ENCODE results near the gene ORM1. TPM values are rescaled to one million over a fixed set of nuclear protein-coding genes. Genes with fewer than 3 reads are reported as not detected.

Gene ORM1
- total RNA-seq, 2 experiments from 2014 or later: not detected

DNA sequence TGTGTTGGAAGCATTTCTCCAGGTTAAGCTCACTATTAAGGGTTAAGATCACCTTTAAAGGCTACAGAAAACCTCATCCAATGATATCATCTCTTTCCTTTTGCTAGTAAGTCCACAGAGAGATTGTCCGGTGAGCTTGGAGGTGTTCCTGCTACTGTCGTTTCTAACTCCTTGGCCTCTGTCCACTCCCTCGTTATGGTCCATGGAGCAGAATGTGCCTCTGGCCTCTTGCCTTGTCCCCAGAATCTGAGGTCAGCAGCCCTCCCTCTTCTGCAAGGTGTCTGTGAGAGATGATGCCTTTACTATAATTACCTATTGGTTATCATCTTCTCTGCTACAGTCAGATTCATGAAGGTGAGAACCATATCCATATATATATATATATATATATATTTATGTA lies 21.8 kb downstream of the ORM1 start:
- Mint-ChIP-seq H3K9me3 (no peaks in the 10 kb centered on the region), H3K27me3 (no peaks in the 10 kb centered on the region), H3K36me3 (peaks cover 79% of the 10 kb centered on the region), H3K27ac (peak overlapping the region; percentile 47), H3K4me1 (ENCODE audit: low read depth) (peaks cover 24% of the 10 kb centered on the region), H3K4me3 (no peak overlapping the region)
- intact Hi-C loops (cut with micrococcal nuclease): loop anchor here (10.0 kb wide), 1 partner anchor 140 kb away; no protein-coding TSS in a partner anchor
- ChIA-PET POLR2A (interaction anchor here (1.4 kb wide), 1 partner anchor 41 kb away, joined by 4 read pairs; no protein-coding TSS in a partner anchor), CTCF (interaction anchor here (1.0 to 1.7 kb wide), 3 partner anchors 53 to 309 kb away, joined by 3 to 6 read pairs (median 4); no protein-coding TSS in a partner anchor)
- no peak for DNase-seq

DNA sequence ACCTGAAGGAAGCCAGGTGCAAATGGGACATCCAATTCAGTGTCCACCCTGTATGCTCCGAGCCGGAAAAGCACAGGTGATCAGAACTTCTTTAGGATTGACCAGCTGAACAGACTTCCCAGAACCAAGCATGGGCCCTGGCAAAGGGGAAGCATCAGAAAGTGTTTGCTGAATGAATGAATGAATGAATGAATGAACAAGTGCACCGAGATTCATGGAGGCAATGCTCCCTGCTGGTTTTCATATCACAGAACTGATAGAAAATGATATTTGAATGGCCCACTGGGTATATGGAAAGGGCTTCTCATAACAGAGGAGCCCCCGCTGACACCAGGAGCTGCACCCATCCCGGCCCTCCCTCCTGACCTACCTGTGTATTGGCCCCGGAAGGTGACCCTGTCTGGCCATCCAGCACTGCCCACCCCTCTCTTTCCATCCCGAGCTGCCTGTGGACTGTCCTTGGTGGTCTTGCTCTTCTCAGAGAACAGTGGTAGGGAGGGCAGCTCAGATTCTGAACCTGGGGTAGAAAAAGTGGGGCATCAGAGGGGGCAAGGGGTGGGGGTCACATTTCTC lies 22.7 kb downstream of the ORM1 start:
- Mint-ChIP-seq H3K27ac (peak overlapping the region; percentile 62), H3K9me3 (no peaks in the 10 kb centered on the region), H3K36me3 (peaks cover 83% of the 10 kb centered on the region), H3K4me3 (no peak overlapping the region), H3K27me3 (no peaks in the 10 kb centered on the region), H3K4me1 (ENCODE audit: low read depth) (peaks cover 33% of the 10 kb centered on the region)
- POLR2A ChIA-PET: interaction anchor here (0.9 to 1.4 kb wide), 2 partner anchors 37 to 41 kb away, joined by 3 to 4 read pairs; no protein-coding TSS in a partner anchor
- CTCF ChIA-PET: interaction anchor here (1.7 kb wide), 1 partner anchor 308 kb away, joined by 6 read pairs; no protein-coding TSS in a partner anchor
- DNase-seq: no peak
- intact Hi-C loops (cut with micrococcal nuclease): loop anchor here (10.0 kb wide), 1 partner anchor 139 kb away; no protein-coding TSS in a partner anchor

GRCh38 chr9:114346146-114346545 lies 23.2 kb downstream of the ORM1 start:
- Mint-ChIP-seq H3K36me3 (peaks cover 85% of the 10 kb centered on the region), H3K9me3 (no peaks in the 10 kb centered on the region), H3K4me1 (ENCODE audit: low read depth) (peaks cover 38% of the 10 kb centered on the region), H3K27me3 (no peaks in the 10 kb centered on the region), H3K4me3 (no peak overlapping the region), H3K27ac (no peak overlapping the region)
- POLR2A ChIA-PET: interaction anchor here (0.9 kb wide), 1 partner anchor 36 kb away, joined by 3 read pairs; no protein-coding TSS in a partner anchor
- intact Hi-C loops (cut with micrococcal nuclease): loop anchor here (10.0 kb wide), 1 partner anchor 139 kb away; no protein-coding TSS in a partner anchor
- no peak for DNase-seq
- CTCF ChIA-PET: no interaction called here

DNA sequence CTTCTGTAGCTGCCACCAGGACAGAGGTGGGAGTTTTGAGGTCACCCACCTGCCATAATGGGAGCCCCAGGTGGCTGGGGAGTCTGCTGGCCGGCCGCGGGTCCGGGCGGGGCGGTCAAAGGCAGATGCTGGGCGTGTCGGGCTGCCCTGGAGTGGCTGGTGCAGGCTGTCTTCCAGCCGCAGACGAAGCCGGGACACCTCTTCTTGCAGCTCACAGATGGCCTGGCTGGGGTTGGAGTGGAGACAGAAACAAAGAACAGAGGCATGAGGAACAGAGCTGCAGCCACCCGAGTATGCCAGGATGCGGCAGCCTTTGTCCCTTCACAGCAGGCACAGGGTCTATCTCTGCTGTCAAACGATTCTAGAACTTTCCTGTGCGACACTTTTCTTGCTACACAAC lies 24.8 kb downstream of the ORM1 start:
- no peak for DNase-seq
- ChIA-PET POLR2A (interaction anchor here (1.2 to 2.2 kb wide), 2 partner anchors 9 to 38 kb away, joined by 3 to 7 read pairs; no protein-coding TSS in a partner anchor), CTCF (interaction anchor here (1.3 to 1.5 kb wide), 2 partner anchors 9 to 58 kb away, joined by 4 read pairs; no protein-coding TSS in a partner anchor)
- peak overlapping the region; percentile 100 for H3K27ac Mint-ChIP-seq
- H3K9me3 Mint-ChIP-seq: no peaks in the 10 kb centered on the region
- H3K4me3 Mint-ChIP-seq: no peak overlapping the region
- no peaks in the 10 kb centered on the region for H3K27me3 Mint-ChIP-seq
- intact Hi-C loops (cut with micrococcal nuclease): loop anchor here (10.0 kb wide), 1 partner anchor 137 kb away; no protein-coding TSS in a partner anchor
- H3K36me3 Mint-ChIP-seq: peaks cover 82% of the 10 kb centered on the region
- peaks cover 42% of the 10 kb centered on the region for H3K4me1 Mint-ChIP-seq (ENCODE audit: low read depth)

- POLR2A ChIA-PET: interaction anchor here (0.6 to 8.5 kb wide), 4 partner anchors 10 to 370 kb away, joined by 3 to 77 read pairs (median 5); partner anchors contain the start of gene AKNA
- Mint-ChIP-seq H3K27ac (peak overlapping the region; percentile 100), H3K4me3 (peak overlapping the region; percentile 26), H3K27me3 (no peaks in the 10 kb centered on the region), H3K4me1 (ENCODE audit: low read depth) (peaks cover 46% of the 10 kb centered on the region), H3K36me3 (peaks cover 80% of the 10 kb centered on the region), H3K9me3 (no peaks in the 10 kb centered on the region)
- CTCF ChIA-PET: interaction anchor here (1.0 to 1.6 kb wide), 6 partner anchors 10 to 57 kb away, joined by 3 to 9 read pairs (median 4); no protein-coding TSS in a partner anchor
- intact Hi-C loops (cut with micrococcal nuclease): loop anchor here (10.0 kb wide), 1 partner anchor 136 kb away; no protein-coding TSS in a partner anchor
- no peak for DNase-seq
Observed at GRCh38 chr9:114348261-114348905, 25.5 kb downstream of the ORM1 start.

DNA sequence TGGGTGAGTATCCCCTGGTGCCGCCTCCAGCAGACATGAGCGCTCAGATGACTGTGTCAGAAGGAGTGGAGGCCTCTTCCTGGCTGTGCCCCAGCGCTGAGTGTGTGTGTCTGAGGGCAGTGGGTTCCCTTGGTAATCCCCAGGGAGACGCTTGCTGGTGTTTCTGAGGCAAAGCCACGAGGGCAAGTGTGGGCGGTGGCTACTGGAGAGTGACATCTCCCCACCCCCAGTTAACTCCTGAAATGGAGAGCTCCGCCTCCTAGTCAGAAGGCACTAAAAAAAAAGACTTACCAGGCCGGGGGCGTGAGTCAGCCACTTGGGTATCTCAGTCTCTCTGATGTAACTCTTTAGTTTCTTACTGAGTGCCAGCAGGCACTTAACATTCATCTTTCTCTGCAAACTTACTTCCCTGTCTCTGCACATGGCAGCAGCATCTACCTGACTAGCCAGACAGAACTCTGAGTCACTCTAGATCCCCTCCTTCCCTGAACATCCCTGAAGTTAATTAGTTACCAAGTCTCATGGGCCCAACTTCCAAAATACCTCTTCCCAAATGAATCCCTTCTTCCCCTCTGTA lies 26.1 kb downstream of the ORM1 start:
- H3K36me3 Mint-ChIP-seq: peaks cover 76% of the 10 kb centered on the region
- ChIA-PET POLR2A (interaction anchor here (0.6 to 8.5 kb wide), 3 partner anchors 10 to 369 kb away, joined by 3 to 77 read pairs (median 7); partner anchors contain the start of gene AKNA), CTCF (interaction anchor here (0.7 to 1.6 kb wide), 6 partner anchors 9 to 49 kb away, joined by 3 to 9 read pairs (median 3); no protein-coding TSS in a partner anchor)
- peak overlapping the region; percentile 100 for H3K27ac Mint-ChIP-seq
- peak; percentile 97 for DNase-seq
- H3K27me3 Mint-ChIP-seq: no peaks in the 10 kb centered on the region
- H3K4me3 Mint-ChIP-seq: peak overlapping the region; percentile 40
- intact Hi-C loops (cut with micrococcal nuclease): loop anchor here (1.0 to 10.0 kb wide), 7 partner anchors 10 to 304 kb away; no protein-coding TSS in a partner anchor
- H3K4me1 Mint-ChIP-seq (ENCODE audit: low read depth): peaks cover 46% of the 10 kb centered on the region
- H3K9me3 Mint-ChIP-seq: no peaks in the 10 kb centered on the region

- POLR2A ChIA-PET: interaction anchor here (1.2 to 8.5 kb wide), 3 partner anchors 17 to 36 kb away, joined by 3 to 77 read pairs (median 4); partner anchors contain the start of gene AKNA
- H3K27me3 Mint-ChIP-seq: no peaks in the 10 kb centered on the region
- H3K4me3 Mint-ChIP-seq: peak overlapping the region; percentile 7
- peak overlapping the region; percentile 100 for H3K27ac Mint-ChIP-seq
- no peak for DNase-seq
- no peaks in the 10 kb centered on the region for H3K9me3 Mint-ChIP-seq
- peaks cover 71% of the 10 kb centered on the region for H3K36me3 Mint-ChIP-seq
- CTCF ChIA-PET: interaction anchor here (0.7 to 1.4 kb wide), 4 partner anchors 10 to 48 kb away, joined by 3 to 6 read pairs (median 4); no protein-coding TSS in a partner anchor
- intact Hi-C loops (cut with micrococcal nuclease): loop anchor here (1.0 to 10.0 kb wide), 7 partner anchors 11 to 303 kb away; no protein-coding TSS in a partner anchor
- peaks cover 48% of the 10 kb centered on the region for H3K4me1 Mint-ChIP-seq (ENCODE audit: low read depth)
Observed at GRCh38 chr9:114349713-114350480, 27.0 kb downstream of the ORM1 start.

DNA sequence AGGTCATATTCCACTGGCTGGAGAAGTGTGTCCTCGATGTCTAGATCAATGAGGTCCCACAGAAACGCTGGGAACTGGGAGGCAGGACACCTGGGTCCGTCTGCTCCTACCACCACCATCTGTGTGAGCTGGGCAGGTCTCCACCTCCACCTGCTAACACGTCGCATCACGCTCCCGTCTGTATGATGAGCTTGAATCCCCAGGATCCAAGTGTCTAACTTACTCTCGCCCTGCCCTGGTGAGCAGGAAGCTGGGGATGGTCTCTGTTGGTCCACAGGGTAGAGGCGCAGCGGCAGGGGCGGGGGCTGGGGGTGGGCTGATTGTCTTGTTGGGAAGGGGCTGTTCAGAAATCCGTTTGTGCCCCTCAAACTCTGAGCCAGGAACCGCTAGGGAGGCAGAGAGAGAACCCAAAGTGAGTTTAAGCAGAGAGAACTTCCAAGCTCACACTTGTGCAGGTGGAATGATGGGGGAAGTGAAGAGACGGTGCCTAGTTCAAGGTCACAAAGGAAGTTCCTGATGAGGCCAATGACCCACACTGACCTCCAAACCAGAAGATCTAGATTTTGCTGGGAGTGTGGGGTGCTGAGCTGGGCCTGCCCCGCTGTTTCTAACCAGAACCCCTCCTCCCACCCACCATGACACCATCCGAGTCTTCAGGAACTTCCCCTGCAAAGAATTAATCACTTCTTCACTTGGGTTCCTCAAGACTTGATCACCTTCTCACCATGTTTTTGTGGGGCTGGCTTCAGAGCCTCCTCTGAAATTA lies 27.9 kb downstream of the ORM1 start:
- H3K36me3 Mint-ChIP-seq: peaks cover 63% of the 10 kb centered on the region
- CTCF ChIA-PET: interaction anchor here (1.3 to 1.4 kb wide), 2 partner anchors 34 to 47 kb away, joined by 4 to 6 read pairs; no protein-coding TSS in a partner anchor

GRCh38 chr9:114351932-114352331 lies 29.0 kb downstream of the ORM1 start:
- Mint-ChIP-seq H3K27ac (peak overlapping the region; percentile 51), H3K36me3 (peaks cover 59% of the 10 kb centered on the region), H3K27me3 (no peaks in the 10 kb centered on the region), H3K4me1 (ENCODE audit: low read depth) (peaks cover 48% of the 10 kb centered on the region), H3K9me3 (no peaks in the 10 kb centered on the region), H3K4me3 (no peak overlapping the region)
- intact Hi-C loops (cut with micrococcal nuclease): no loop called here
- POLR2A ChIA-PET: interaction anchor here (0.6 to 8.5 kb wide), 2 partner anchors 15 to 34 kb away, joined by 3 to 77 read pairs; partner anchors contain the start of gene AKNA
- no peak for DNase-seq
- CTCF ChIA-PET: interaction anchor here (0.7 kb wide), 1 partner anchor 155 kb away, joined by 3 read pairs; no protein-coding TSS in a partner anchor

More for the DNA sequence above, 27.9 kb downstream of the ORM1 start:
- Mint-ChIP-seq H3K4me3 (no peak overlapping the region), H3K4me1 (ENCODE audit: low read depth) (peaks cover 48% of the 10 kb centered on the region), H3K27me3 (no peaks in the 10 kb centered on the region), H3K27ac (peak overlapping the region; percentile 100), H3K9me3 (no peaks in the 10 kb centered on the region)
- POLR2A ChIA-PET: interaction anchor here (1.2 to 8.5 kb wide), 3 partner anchors 16 to 35 kb away, joined by 3 to 77 read pairs (median 4); partner anchors contain the start of gene AKNA
- peak; percentile 54 for DNase-seq
- intact Hi-C loops (cut with micrococcal nuclease): no loop called here

GRCh38 chr9:114355821-114356220 lies 32.9 kb downstream of the ORM1 start:
- H3K27me3 Mint-ChIP-seq: no peaks in the 10 kb centered on the region
- ChIA-PET POLR2A (interaction anchor here (1.1 to 8.5 kb wide), 2 partner anchors 9 to 30 kb away, joined by 5 to 77 read pairs; partner anchors contain the start of gene AKNA), CTCF (no interaction called here)
- no peak for DNase-seq
- intact Hi-C loops (cut with micrococcal nuclease): no loop called here
- peaks cover 51% of the 10 kb centered on the region for H3K36me3 Mint-ChIP-seq
- no peak overlapping the region for H3K27ac Mint-ChIP-seq
- peaks cover 35% of the 10 kb centered on the region for H3K4me1 Mint-ChIP-seq (ENCODE audit: low read depth)
- H3K9me3 Mint-ChIP-seq: no peaks in the 10 kb centered on the region
- H3K4me3 Mint-ChIP-seq: no peak overlapping the region

Measured in activated CD4-positive, alpha-beta memory T cell treated with anti-CD3 and anti-CD28 coated beads for 36 hours (primary cell).